Activated CD4-positive, alpha-beta T cell treated with anti-CD3 and anti-CD28 coated beads, Interleukin-2, amount 10 ng/mL, durations not matched to agents 7 days and 5 days (primary cell): ENCODE measurements around the gene PDLIM5. TPM values are rescaled to one million over a fixed set of nuclear protein-coding genes. Genes with fewer than 3 reads are reported as not detected.

Source experiments
- CTCF ChIA-PET: fragments of 350-600 bp; sonication (Branson Sonifier 250); formaldehyde crosslinking; loops from one replicate; lab custom pipeline; 2021; ENCODE audit warnings: antibody characterized with exemption; lab: Charles Lee
- POLR2A ChIA-PET: fragments of 350-600 bp; sonication (Branson Sonifier 250); formaldehyde crosslinking; loops from one replicate; lab custom pipeline; 2021; ENCODE audit warnings: antibody characterized with exemption; lab: Charles Lee
- DNase-seq: peaks from one replicate; pipeline ENCODE4 v3.0.0-alpha.2; 2020
- H3K27ac Mint-ChIP-seq: one replicate; pipeline ENCODE4 v1.8.0; 2021; ENCODE audit warnings: mild to moderate bottlenecking, moderate library complexity, mixed read lengths
- H3K27me3 Mint-ChIP-seq: one replicate; pipeline ENCODE4 v1.8.0; 2021; ENCODE audit warnings: mixed read lengths
- H3K36me3 Mint-ChIP-seq: one replicate; pipeline ENCODE4 v1.8.0; 2021; ENCODE audit warnings: low read depth, mixed read lengths
- H3K4me1 Mint-ChIP-seq: one replicate; pipeline ENCODE4 v1.8.0; 2021; ENCODE audit warnings: mixed read lengths
- H3K4me3 Mint-ChIP-seq: one replicate; pipeline ENCODE4 v1.8.0; 2021; ENCODE audit warnings: mild to moderate bottlenecking, moderate library complexity, mixed read lengths
- H3K9me3 Mint-ChIP-seq: one replicate; pipeline ENCODE4 v1.8.0; 2021; ENCODE audit warnings: mixed read lengths
- total RNA-seq, 2 experiments: library from RNA; stranded (reverse); gene quantifications; one replicate each; pipeline ENCODE4 v1.2.3, GENCODE V29; 2021

Gene PDLIM5
- total RNA-seq, 2 experiments from 2014 or later: 23.2 to 26.7 TPM

DNA sequence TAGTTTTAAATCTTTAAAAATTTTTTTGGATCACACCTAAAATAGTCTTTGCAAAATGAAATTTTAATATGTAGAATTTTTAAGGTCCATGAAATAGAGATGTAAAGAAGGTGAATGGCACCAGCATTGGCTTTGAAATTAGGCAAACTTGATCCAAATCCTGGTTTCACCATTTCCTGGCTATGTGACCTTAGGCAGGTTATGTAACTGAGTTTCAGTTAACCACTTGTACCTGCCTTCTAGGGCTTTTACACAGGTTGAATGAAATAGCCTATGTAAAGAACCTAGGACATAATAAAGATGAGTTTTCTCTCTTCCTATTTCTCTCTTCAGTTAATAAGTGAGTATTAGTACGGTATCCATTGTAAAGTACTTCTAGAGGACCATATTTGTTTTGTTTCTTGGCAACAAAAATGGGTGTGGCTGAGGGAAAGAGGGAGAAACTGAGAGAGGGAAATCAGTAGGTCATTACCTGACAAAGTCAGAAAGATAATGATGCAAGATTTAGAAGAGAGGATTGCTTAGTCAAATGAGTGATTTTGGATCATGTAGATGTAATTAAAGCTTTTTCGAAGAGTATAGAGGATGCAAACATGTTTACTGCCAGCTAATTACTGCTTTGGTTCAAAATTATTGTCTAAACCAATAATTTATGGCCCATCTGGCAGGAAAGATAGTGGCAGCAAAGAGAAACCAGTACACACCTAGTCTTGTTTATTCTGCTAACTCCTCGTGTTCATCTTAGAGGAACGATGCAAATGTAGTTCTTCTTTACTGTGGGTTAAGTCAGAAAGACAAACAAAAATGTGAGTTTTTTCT is 81.9 kb downstream of the PDLIM5 start:
- no peak for DNase-seq
- POLR2A ChIA-PET: no interaction called here
- Mint-ChIP-seq H3K27ac (no peak overlapping the region), H3K36me3 (no peaks in the 10 kb centered on the region), H3K27me3 (no peaks in the 10 kb centered on the region), H3K9me3 (no peaks in the 10 kb centered on the region), H3K4me3 (no peak overlapping the region), H3K4me1 (peaks cover 2% of the 10 kb centered on the region)
- CTCF ChIA-PET: no interaction called here

- H3K27ac Mint-ChIP-seq: no peak overlapping the region
- peaks cover 2% of the 10 kb centered on the region for H3K4me1 Mint-ChIP-seq
- H3K36me3 Mint-ChIP-seq: no peaks in the 10 kb centered on the region
- POLR2A ChIA-PET: no interaction called here
- DNase-seq: no peak
- CTCF ChIA-PET: no interaction called here
- H3K4me3 Mint-ChIP-seq: no peak overlapping the region
- H3K9me3 Mint-ChIP-seq: no peaks in the 10 kb centered on the region
- no peaks in the 10 kb centered on the region for H3K27me3 Mint-ChIP-seq
These were observed 82.9 kb downstream of the PDLIM5 start for GRCh38 chr4:94534401-94535312.

GRCh38 chr4:94536049-94536448 is 84.3 kb downstream of the PDLIM5 start:
- DNase-seq: no peak
- ChIA-PET CTCF (no interaction called here), POLR2A (no interaction called here)
- no peaks in the 10 kb centered on the region for H3K27me3 Mint-ChIP-seq
- no peaks in the 10 kb centered on the region for H3K36me3 Mint-ChIP-seq
- H3K27ac Mint-ChIP-seq: no peak overlapping the region
- no peaks in the 10 kb centered on the region for H3K9me3 Mint-ChIP-seq
- no peak overlapping the region for H3K4me3 Mint-ChIP-seq
- H3K4me1 Mint-ChIP-seq: peaks cover 2% of the 10 kb centered on the region

GRCh38 chr4:94536649-94537469 is 85.1 kb downstream of the PDLIM5 start:
- CTCF ChIA-PET: interaction anchor here (0.7 kb wide), 1 partner anchor 92 kb away, joined by 3 read pairs; no protein-coding TSS in a partner anchor

GRCh38 chr4:94537921-94538628 is 86.3 kb downstream of the PDLIM5 start:
- ChIA-PET POLR2A (no interaction called here), CTCF (interaction anchor here (0.7 kb wide), 1 partner anchor 91 kb away, joined by 3 read pairs; no protein-coding TSS in a partner anchor)
- peaks cover 2% of the 10 kb centered on the region for H3K4me1 Mint-ChIP-seq
- no peaks in the 10 kb centered on the region for H3K9me3 Mint-ChIP-seq
- no peak overlapping the region for H3K27ac Mint-ChIP-seq
- H3K4me3 Mint-ChIP-seq: no peak overlapping the region
- H3K27me3 Mint-ChIP-seq: no peaks in the 10 kb centered on the region
- DNase-seq: no peak
- H3K36me3 Mint-ChIP-seq: no peaks in the 10 kb centered on the region

More at GRCh38 chr4:94536649-94537469, 85.1 kb downstream of the PDLIM5 start:
- Mint-ChIP-seq H3K27ac (no peak overlapping the region), H3K36me3 (no peaks in the 10 kb centered on the region), H3K9me3 (no peaks in the 10 kb centered on the region), H3K4me3 (no peak overlapping the region), H3K27me3 (no peaks in the 10 kb centered on the region), H3K4me1 (peaks cover 2% of the 10 kb centered on the region)
- POLR2A ChIA-PET: no interaction called here
- no peak for DNase-seq

- POLR2A ChIA-PET: no interaction called here
- no peaks in the 10 kb centered on the region for H3K36me3 Mint-ChIP-seq
- no peak overlapping the region for H3K4me3 Mint-ChIP-seq
- H3K4me1 Mint-ChIP-seq: no peaks in the 10 kb centered on the region
- H3K27me3 Mint-ChIP-seq: no peaks in the 10 kb centered on the region
- H3K9me3 Mint-ChIP-seq: no peaks in the 10 kb centered on the region
- no peak for DNase-seq
- H3K27ac Mint-ChIP-seq: no peak overlapping the region
- CTCF ChIA-PET: no interaction called here
These were observed 88.7 kb downstream of the PDLIM5 start for GRCh38 chr4:94540476-94540875.

- Mint-ChIP-seq H3K27ac (no peak overlapping the region), H3K4me3 (no peak overlapping the region), H3K36me3 (no peaks in the 10 kb centered on the region), H3K27me3 (no peaks in the 10 kb centered on the region), H3K4me1 (no peaks in the 10 kb centered on the region), H3K9me3 (no peaks in the 10 kb centered on the region)
- DNase-seq: no peak
- CTCF ChIA-PET: no interaction called here
- POLR2A ChIA-PET: no interaction called here
These were observed 93.1 kb downstream of the PDLIM5 start for GRCh38 chr4:94544811-94545210.

DNA sequence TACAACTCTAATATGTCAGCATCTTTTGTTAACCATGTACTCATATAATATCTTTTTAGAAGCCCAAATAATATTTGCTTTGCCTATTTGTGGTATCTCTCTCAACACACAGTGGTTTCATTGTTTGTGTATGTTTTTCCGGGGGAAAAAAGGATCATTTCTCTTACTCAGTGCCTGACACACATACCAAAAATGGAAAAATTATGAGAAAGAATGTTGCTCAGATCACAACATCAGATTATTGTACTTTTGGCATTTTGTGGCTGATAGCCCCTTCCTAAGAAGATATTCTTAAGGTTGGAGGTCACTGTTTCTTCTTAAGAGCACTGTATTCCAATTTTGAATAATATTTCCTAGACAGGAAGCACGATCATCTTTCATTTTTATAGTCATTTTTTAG is 93.6 kb downstream of the PDLIM5 start:
- POLR2A ChIA-PET: no interaction called here
- CTCF ChIA-PET: no interaction called here
- Mint-ChIP-seq H3K27me3 (no peaks in the 10 kb centered on the region), H3K36me3 (no peaks in the 10 kb centered on the region), H3K4me3 (no peak overlapping the region), H3K27ac (no peak overlapping the region), H3K9me3 (no peaks in the 10 kb centered on the region), H3K4me1 (no peaks in the 10 kb centered on the region)
- DNase-seq: no peak

DNA sequence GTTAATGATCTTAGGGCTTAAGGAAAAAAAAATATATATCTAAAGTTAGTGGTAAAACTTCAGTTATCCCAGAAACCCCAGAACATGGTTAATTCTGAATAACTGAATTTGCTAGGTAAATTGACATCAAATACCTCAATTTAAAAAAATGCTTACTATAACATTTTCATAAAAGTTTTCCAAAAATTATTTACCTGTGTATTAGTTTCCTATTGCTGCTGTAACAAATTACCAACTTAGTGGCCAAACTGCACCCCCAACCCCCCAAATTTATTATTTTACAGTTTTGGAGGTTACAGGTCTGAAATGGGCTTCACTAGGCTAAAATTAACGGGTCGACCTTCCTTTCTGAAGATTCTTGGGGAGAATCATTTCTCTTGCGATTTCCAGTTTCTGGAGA is 95.2 kb downstream of the PDLIM5 start:
- Mint-ChIP-seq H3K4me3 (no peak overlapping the region), H3K27ac (no peak overlapping the region), H3K36me3 (no peaks in the 10 kb centered on the region), H3K9me3 (no peaks in the 10 kb centered on the region), H3K4me1 (no peaks in the 10 kb centered on the region), H3K27me3 (no peaks in the 10 kb centered on the region)
- CTCF ChIA-PET: no interaction called here
- POLR2A ChIA-PET: no interaction called here
- DNase-seq: no peak

DNA sequence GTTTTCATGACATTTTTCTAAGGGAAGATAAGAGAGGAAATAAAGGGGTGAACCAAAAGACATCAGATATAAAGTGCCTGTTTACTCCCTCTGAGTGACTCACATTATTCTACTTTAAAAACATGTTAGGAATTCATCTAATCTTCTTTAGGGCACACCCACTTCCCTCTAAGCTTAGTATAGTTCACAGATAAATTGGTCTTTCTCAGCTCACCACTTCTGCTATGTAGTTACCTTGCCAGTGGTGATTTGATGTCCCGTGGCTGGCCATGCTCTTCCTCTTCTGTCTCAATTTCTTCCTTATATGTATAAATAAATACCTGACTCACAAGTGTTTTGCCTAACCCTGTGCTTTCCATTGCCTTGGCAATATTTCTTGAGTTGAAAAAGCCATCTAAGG is 96.8 kb downstream of the PDLIM5 start:
- H3K4me1 Mint-ChIP-seq: no peaks in the 10 kb centered on the region
- no peaks in the 10 kb centered on the region for H3K9me3 Mint-ChIP-seq
- H3K36me3 Mint-ChIP-seq: no peaks in the 10 kb centered on the region
- H3K4me3 Mint-ChIP-seq: no peak overlapping the region
- POLR2A ChIA-PET: no interaction called here
- CTCF ChIA-PET: no interaction called here
- DNase-seq: no peak
- no peaks in the 10 kb centered on the region for H3K27me3 Mint-ChIP-seq
- no peak overlapping the region for H3K27ac Mint-ChIP-seq

GRCh38 chr4:94550352-94550751 is 98.6 kb downstream of the PDLIM5 start:
- ChIA-PET POLR2A (no interaction called here), CTCF (no interaction called here)
- Mint-ChIP-seq H3K9me3 (no peaks in the 10 kb centered on the region), H3K36me3 (no peaks in the 10 kb centered on the region), H3K27me3 (no peaks in the 10 kb centered on the region), H3K27ac (no peak overlapping the region), H3K4me3 (no peak overlapping the region), H3K4me1 (no peaks in the 10 kb centered on the region)
- no peak for DNase-seq

DNA sequence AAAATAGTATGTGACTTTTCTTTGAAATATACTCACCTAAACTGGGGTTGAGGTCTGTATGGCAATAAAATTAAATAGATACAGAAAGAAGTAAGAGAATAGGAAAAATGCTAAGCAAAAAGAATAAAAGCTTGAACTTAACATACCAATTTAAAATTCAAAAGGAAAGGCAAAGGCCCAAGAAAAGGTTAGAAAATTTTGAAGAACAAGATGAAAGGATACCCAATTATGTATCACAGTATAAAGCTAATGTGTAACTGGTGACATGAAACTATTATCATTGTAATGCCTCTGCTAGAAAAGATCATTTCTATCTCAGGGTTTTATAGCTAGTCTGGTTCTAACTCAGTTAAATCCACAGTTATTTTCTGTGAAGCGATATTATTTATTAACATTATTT is 99.1 kb downstream of the PDLIM5 start:
- POLR2A ChIA-PET: no interaction called here
- H3K27ac Mint-ChIP-seq: no peak overlapping the region
- no peak overlapping the region for H3K4me3 Mint-ChIP-seq
- H3K36me3 Mint-ChIP-seq: no peaks in the 10 kb centered on the region
- H3K9me3 Mint-ChIP-seq: no peaks in the 10 kb centered on the region
- H3K4me1 Mint-ChIP-seq: no peaks in the 10 kb centered on the region
- CTCF ChIA-PET: interaction anchor here (0.8 kb wide), 1 partner anchor 47 kb away, joined by 3 read pairs; no protein-coding TSS in a partner anchor
- no peaks in the 10 kb centered on the region for H3K27me3 Mint-ChIP-seq
- DNase-seq: no peak
